Smooth muscle cell (in vitro differentiated cells): ENCODE results near the gene PLXNC1. TPM values are rescaled to one million over a fixed set of nuclear protein-coding genes. Genes with fewer than 3 reads are reported as not detected.

Experiments used
- DNase-seq: peaks from one replicate; lab custom pipeline; 2025; ENCODE audit not compliant: unreplicated experiment; lab: John Stamatoyannopoulos, UW
- H2AFZ ChIP-seq: fragments of 200-600 bp; sonication (generic); 2 replicates; pipeline ENCODE4 v1.6.0; 2016; ENCODE audit warnings: antibody characterized with exemption, low read depth, mild to moderate bottlenecking
- H3F3A ChIP-seq: fragments of 200-600 bp; sonication (generic); 2 replicates; pipeline ENCODE4 v1.6.0; 2017; ENCODE audit warnings: antibody characterized with exemption, low read depth
- H3K27ac ChIP-seq: fragments of 200-600 bp; sonication (generic); 2 replicates; pipeline ENCODE4 v1.5.1; 2016; ENCODE audit warnings: low read depth, mild to moderate bottlenecking
- H3K27me3 ChIP-seq: fragments of 200-600 bp; sonication (generic); 2 replicates; pipeline ENCODE4 v1.6.1; 2016; ENCODE audit warnings: low read depth, mild to moderate bottlenecking
- H3K36me3 ChIP-seq: fragments of 200-600 bp; sonication (generic); 2 replicates; pipeline ENCODE4 v1.5.1; 2016; ENCODE audit warnings: low read depth
- H3K4me1 ChIP-seq: fragments of 200-600 bp; sonication (generic); 2 replicates; pipeline ENCODE4 v1.5.1; 2016; ENCODE audit warnings: low read depth
- H3K4me2 ChIP-seq: fragments of 200-600 bp; sonication (generic); 2 replicates; pipeline ENCODE4 v1.6.0; 2016; ENCODE audit warnings: mild to moderate bottlenecking
- H3K4me3 ChIP-seq: fragments of 200-600 bp; sonication (generic); 2 replicates; pipeline ENCODE4 v1.5.1; 2016; ENCODE audit warnings: mild to moderate bottlenecking
- H3K79me2 ChIP-seq: fragments of 200-600 bp; sonication (generic); 2 replicates; pipeline ENCODE4 v1.6.0; 2016; ENCODE audit warnings: low read depth, mild to moderate bottlenecking
- H3K9ac ChIP-seq: fragments of 200-600 bp; sonication (generic); 2 replicates; pipeline ENCODE4 v1.6.0; 2016; ENCODE audit warnings: low read depth
- H3K9me3 ChIP-seq: fragments of 200-600 bp; sonication (generic); replicated peaks from 2 replicates; pipeline ENCODE4 v1.5.1; 2016; ENCODE audit warnings: low read depth
- H4K20me1 ChIP-seq: fragments of 200-600 bp; sonication (generic); 2 replicates; pipeline ENCODE4 v1.6.0; 2016; ENCODE audit warnings: low read depth
- CTCF ChIP-seq: fragments of 200-600 bp; sonication (generic); IDR thresholded peaks from 2 replicates; pipeline ENCODE4 v1.5.1; 2017; ENCODE audit warnings: borderline replicate concordance, mild to moderate bottlenecking, antibody characterized with exemption; ENCODE audit not compliant: insufficient read depth, poor library complexity, severe bottlenecking
- WGBS: methylation state at CpG from one replicate; pipeline ENCODE4 v1.1.7; 2016; ENCODE audit warnings: low lambda C conversion rate; 5-methylcytosine and 5-hydroxymethylcytosine counted together
- polyA plus RNA-seq: library from polyadenylated mRNA; unstranded; fragments of >200 nt; fragmentation: Nextera tagmentation; extraction: Ambion mirVana; gene quantifications from 2 replicates; pipeline ENCODE4 v1.2.1, GENCODE V29; 2016
- total RNA-seq: library from RNA; depleted of rRNA; stranded (reverse); fragments of >200 nt; gene quantifications from 2 replicates; pipeline ENCODE4 v1.2.3, GENCODE V29; 2014

The PLXNC1 gene
- total and polyA plus RNA-seq, 2 experiments from 2014 or later = 0.49 to 0.66 TPM

GRCh38 chr12:94222351-94223084 is 74.1 kb downstream of the PLXNC1 start:
- H3K9ac ChIP-seq = no peak overlapping the region
- no peak overlapping the region for H3K4me2 ChIP-seq
- H4K20me1 ChIP-seq = no peaks in the 10 kb centered on the region
- H3F3A ChIP-seq = no peaks in the 10 kb centered on the region
- H3K9me3 ChIP-seq = no peaks in the 10 kb centered on the region
- DNase-seq = no peak
- H2AFZ ChIP-seq = no peak overlapping the region
- H3K4me1 ChIP-seq = peaks cover 6% of the 10 kb centered on the region
- WGBS = 94% methylated on average over 4 of the region's 4 CpGs
- no peaks in the 10 kb centered on the region for H3K79me2 ChIP-seq
- H3K27me3 ChIP-seq = peaks cover 78% of the 10 kb centered on the region
- no peak overlapping the region for H3K27ac ChIP-seq
- TF ChIP-seq CTCF = no peak
- no peak overlapping the region for H3K4me3 ChIP-seq
- no peaks in the 10 kb centered on the region for H3K36me3 ChIP-seq

GRCh38 chr12:94223842-94224241 is 75.5 kb downstream of the PLXNC1 start:
- H3K4me1 ChIP-seq = peaks cover 6% of the 10 kb centered on the region
- 87% methylated on average over 7 of the region's 7 CpGs for WGBS
- H3K27ac ChIP-seq = no peak overlapping the region
- no peaks in the 10 kb centered on the region for H3K79me2 ChIP-seq
- no peaks in the 10 kb centered on the region for H3F3A ChIP-seq
- DNase-seq = no peak
- no peaks in the 10 kb centered on the region for H3K36me3 ChIP-seq
- H4K20me1 ChIP-seq = no peaks in the 10 kb centered on the region
- H2AFZ ChIP-seq = no peak overlapping the region
- H3K4me3 ChIP-seq = no peak overlapping the region
- H3K9me3 ChIP-seq = no peaks in the 10 kb centered on the region
- no peak overlapping the region for H3K4me2 ChIP-seq
- H3K27me3 ChIP-seq = peaks cover 81% of the 10 kb centered on the region
- no peak overlapping the region for H3K9ac ChIP-seq
- no peak for TF ChIP-seq CTCF

GRCh38 chr12:94225506-94225905 is 77.1 kb downstream of the PLXNC1 start:
- Histone ChIP-seq H3K36me3 (no peaks in the 10 kb centered on the region), H3K4me1 (peaks cover 6% of the 10 kb centered on the region), H3K9me3 (no peaks in the 10 kb centered on the region), H3K4me3 (no peak overlapping the region), H3K27ac (no peak overlapping the region), H3F3A (no peaks in the 10 kb centered on the region), H3K79me2 (no peaks in the 10 kb centered on the region), H2AFZ (no peak overlapping the region), H3K27me3 (peaks cover 77% of the 10 kb centered on the region), H3K9ac (no peak overlapping the region), H4K20me1 (no peaks in the 10 kb centered on the region), H3K4me2 (no peak overlapping the region)
- TF ChIP-seq CTCF = no peak
- 81% methylated on average over 9 of the region's 9 CpGs for WGBS
- DNase-seq = no peak

- Histone ChIP-seq H3F3A (no peaks in the 10 kb centered on the region), H3K27ac (no peak overlapping the region), H3K9ac (no peak overlapping the region), H3K9me3 (no peaks in the 10 kb centered on the region), H4K20me1 (no peaks in the 10 kb centered on the region), H3K27me3 (peaks cover 75% of the 10 kb centered on the region), H3K79me2 (no peaks in the 10 kb centered on the region), H2AFZ (no peak overlapping the region), H3K4me1 (peaks cover 6% of the 10 kb centered on the region), H3K4me2 (no peak overlapping the region), H3K36me3 (no peaks in the 10 kb centered on the region), H3K4me3 (no peak overlapping the region)
- 83% methylated on average over 5 of the region's 5 CpGs for WGBS
- no peak for DNase-seq
- no peak for TF ChIP-seq CTCF
These were observed 77.7 kb downstream of the PLXNC1 start for GRCh38 chr12:94225947-94226630.
